Glomerular endothelial cell (primary cell): ENCODE results near the gene ICAM3. TPM values are rescaled to one million over a fixed set of nuclear protein-coding genes. Genes with fewer than 3 reads are reported as not detected.
"Not testable (repeated sequence)": the region's sequence is repeated elsewhere in the genome, so short reads cannot be mapped to it uniquely, and the experiment has no call there.

Experiments used
- DNase-seq: peaks from one replicate; pipeline ENCODE4 v3.0.0-alpha.2; 2011; ENCODE audit warnings: low read depth, low spot score; ENCODE audit errors: extremely low read depth
- total RNA-seq: library from RNA; depleted of rRNA; stranded (reverse); fragments of >200 nt; gene quantifications from 2 replicates; pipeline ENCODE4 v1.2.3, GENCODE V29; 2015

The ICAM3 gene
- total RNA-seq, result 9.3 and 11.3 TPM in 2 replicates

GRCh38 chr19:10339380-10339960 lies at the start of gene ICAM3:
Gene ICAM3, minus strand, starts transcription at chr19:10339624. Its CDS starts 10 bp downstream, at chr19:10339614.
- no peak for DNase-seq

- DNase-seq, result peak; percentile 67
These were observed 49.5 kb upstream of the ICAM3 start for GRCh38 chr19:10388957-10389356.

- no peak for DNase-seq
These were observed 45.2 kb upstream of the ICAM3 start for GRCh38 chr19:10384580-10384979.

GRCh38 chr19:10383223-10383499 lies 43.7 kb upstream of the ICAM3 start:
- DNase-seq, result not testable (repeated sequence)

- peak; percentile 90 for DNase-seq
These were observed 41.1 kb upstream of the ICAM3 start, which contains the start of gene TYK2 for GRCh38 chr19:10380313-10381102. Gene TYK2, minus strand, starts transcription at chr19:10380572. Its CDS starts 2,166 bp downstream, at chr19:10378406.

- no peak for DNase-seq
These were observed 40.5 kb upstream of the ICAM3 start for GRCh38 chr19:10379880-10380312.

GRCh38 chr19:10378124-10378523 lies 38.7 kb upstream of the ICAM3 start:
- DNase-seq, result no peak

- DNase-seq, result not testable (repeated sequence)
These were observed 37.8 kb upstream of the ICAM3 start for GRCh38 chr19:10377140-10377640.

- no peak for DNase-seq
These were observed 35.5 kb upstream of the ICAM3 start for GRCh38 chr19:10374931-10375330.

GRCh38 chr19:10372690-10373089 lies 33.3 kb upstream of the ICAM3 start:
- DNase-seq, result no peak

- DNase-seq, result no peak
These were observed 28.8 kb upstream of the ICAM3 start for GRCh38 chr19:10368101-10368803.

GRCh38 chr19:10366950-10367512 lies 27.6 kb upstream of the ICAM3 start:
- not testable (repeated sequence) for DNase-seq

- DNase-seq, result no peak
These were observed 26.1 kb upstream of the ICAM3 start for GRCh38 chr19:10365518-10365917.

- no peak for DNase-seq
These were observed 25.2 kb upstream of the ICAM3 start for GRCh38 chr19:10364644-10365043.

- DNase-seq, result no peak
These were observed 24.4 kb upstream of the ICAM3 start for GRCh38 chr19:10363789-10364281.

GRCh38 chr19:10362259-10362658 lies 22.8 kb upstream of the ICAM3 start:
- no peak for DNase-seq

- DNase-seq, result no peak
These were observed 22.2 kb upstream of the ICAM3 start for GRCh38 chr19:10361569-10362011.

GRCh38 chr19:10356431-10356830 lies 17.0 kb upstream of the ICAM3 start:
- no peak for DNase-seq

GRCh38 chr19:10353793-10354391 lies 14.5 kb upstream of the ICAM3 start:
- DNase-seq, result no peak
